Measurements from ENCODE around the gene CELF2.

- TF ChIP-seq CTCF (IDR thresholded peaks at IDR 0.05; ENCODE audit: low read depth, low read length), result no peak
- TF ChIP-seq POLR2A (IDR thresholded peaks at IDR 0.05; ENCODE audit: extremely low read depth, insufficient read length), result no peak
- TF ChIP-seq MAX (IDR thresholded peaks at IDR 0.05; ENCODE audit: low read depth, low read length), result no peak
Measured at GRCh38 chr10:11007476-11008020, 10.1 kb upstream of the CELF2 start.

Data from NB4 (cell line).